ENCODE measurements around the gene CYP24A1.

CYP24A1 gene

GRCh38 chr20:54110041-54110440, 63.7 kb downstream of the CYP24A1 start:
- in situ Hi-C loops (cut with MboI; ENCODE audit: low sequenced_read_pairs, unreplicated experiment), result loop anchor here (25.0 kb wide), 1 partner anchor 527 kb away; no protein-coding TSS in a partner anchor
- no peak for DNase-seq (ENCODE audit: low spot score)
- TF ChIP-seq, protein P1, sequence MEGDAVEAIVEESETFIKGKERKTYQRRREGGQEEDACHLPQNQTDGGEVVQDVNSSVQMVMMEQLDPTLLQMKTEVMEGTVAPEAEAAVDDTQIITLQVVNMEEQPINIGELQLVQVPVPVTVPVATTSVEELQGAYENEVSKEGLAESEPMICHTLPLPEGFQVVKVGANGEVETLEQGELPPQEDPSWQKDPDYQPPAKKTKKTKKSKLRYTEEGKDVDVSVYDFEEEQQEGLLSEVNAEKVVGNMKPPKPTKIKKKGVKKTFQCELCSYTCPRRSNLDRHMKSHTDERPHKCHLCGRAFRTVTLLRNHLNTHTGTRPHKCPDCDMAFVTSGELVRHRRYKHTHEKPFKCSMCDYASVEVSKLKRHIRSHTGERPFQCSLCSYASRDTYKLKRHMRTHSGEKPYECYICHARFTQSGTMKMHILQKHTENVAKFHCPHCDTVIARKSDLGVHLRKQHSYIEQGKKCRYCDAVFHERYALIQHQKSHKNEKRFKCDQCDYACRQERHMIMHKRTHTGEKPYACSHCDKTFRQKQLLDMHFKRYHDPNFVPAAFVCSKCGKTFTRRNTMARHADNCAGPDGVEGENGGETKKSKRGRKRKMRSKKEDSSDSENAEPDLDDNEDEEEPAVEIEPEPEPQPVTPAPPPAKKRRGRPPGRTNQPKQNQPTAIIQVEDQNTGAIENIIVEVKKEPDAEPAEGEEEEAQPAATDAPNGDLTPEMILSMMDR (IDR thresholded peaks at IDR 0.05; ENCODE audit: borderline replicate concordance, control extremely low read depth, extremely low read depth, insufficient read depth, missing control alignments), result no peak

DNA sequence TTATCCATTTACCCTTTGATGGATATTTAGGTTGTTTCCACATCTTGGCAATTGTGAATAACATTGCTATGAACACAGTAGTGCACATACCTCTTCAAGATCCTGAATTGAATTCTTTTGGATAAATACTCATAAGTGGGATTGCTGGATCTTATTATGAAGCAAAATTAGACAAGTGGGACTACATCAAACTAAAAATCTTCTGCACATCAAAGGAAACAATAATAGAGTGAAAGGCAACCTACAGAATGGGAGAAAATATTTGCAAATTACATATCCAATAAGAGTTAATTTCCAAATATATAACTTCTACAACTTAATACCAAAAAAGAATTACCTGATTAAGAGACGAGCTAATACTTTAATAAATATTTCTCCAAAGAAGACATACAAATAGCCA, 65.0 kb downstream of the CYP24A1 start:
- in situ Hi-C loops (cut with MboI; ENCODE audit: low sequenced_read_pairs, unreplicated experiment), result loop anchor here (25.0 kb wide), 1 partner anchor 528 kb away; no protein-coding TSS in a partner anchor
- no peak for DNase-seq (ENCODE audit: low spot score)
- TF ChIP-seq, protein P1 (IDR thresholded peaks at IDR 0.05; ENCODE audit: borderline replicate concordance, control extremely low read depth, extremely low read depth, insufficient read depth, missing control alignments), result no peak

- TF ChIP-seq, protein P1 (IDR thresholded peaks at IDR 0.05; ENCODE audit: borderline replicate concordance, control extremely low read depth, extremely low read depth, insufficient read depth, missing control alignments), result no peak
- DNase-seq (ENCODE audit: low spot score), result no peak
- in situ Hi-C loops (cut with MboI; ENCODE audit: low sequenced_read_pairs, unreplicated experiment), result loop anchor here (25.0 kb wide), 1 partner anchor 529 kb away; no protein-coding TSS in a partner anchor
These were observed 65.5 kb downstream of the CYP24A1 start for GRCh38 chr20:54108326-54108642.

GRCh38 chr20:54107600-54108325, 66.0 kb downstream of the CYP24A1 start:
- TF ChIP-seq, protein P1 (IDR thresholded peaks at IDR 0.05; ENCODE audit: borderline replicate concordance, control extremely low read depth, extremely low read depth, insufficient read depth, missing control alignments), result no peak
- DNase-seq (ENCODE audit: low spot score), result no peak
- in situ Hi-C loops (cut with MboI; ENCODE audit: low sequenced_read_pairs, unreplicated experiment), result loop anchor here (25.0 kb wide), 1 partner anchor 530 kb away; no protein-coding TSS in a partner anchor

DNA sequence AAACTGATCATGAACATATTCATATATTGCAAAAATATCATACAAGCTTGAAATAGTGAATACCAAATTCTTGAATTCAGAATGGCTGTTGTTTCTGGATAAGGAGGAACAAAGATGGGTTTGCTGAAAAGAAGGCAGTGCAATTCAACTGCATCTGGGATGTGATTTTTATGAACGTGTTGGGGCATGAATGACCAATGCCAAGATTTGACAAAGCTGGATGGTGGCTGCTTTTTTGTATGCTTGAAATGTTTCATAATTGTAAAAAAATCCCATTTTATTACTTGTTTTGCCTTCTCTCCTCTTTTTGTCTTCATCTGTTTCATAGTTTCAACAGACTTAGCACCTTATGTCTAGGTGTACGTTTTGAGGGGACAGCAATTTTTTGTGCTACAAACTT, 66.6 kb downstream of the CYP24A1 start:
- in situ Hi-C loops (cut with MboI; ENCODE audit: low sequenced_read_pairs, unreplicated experiment), result loop anchor here (25.0 kb wide), 1 partner anchor 530 kb away; no protein-coding TSS in a partner anchor
- TF ChIP-seq, protein P1 (IDR thresholded peaks at IDR 0.05; ENCODE audit: borderline replicate concordance, control extremely low read depth, extremely low read depth, insufficient read depth, missing control alignments), result no peak
- DNase-seq (ENCODE audit: low spot score), result no peak

DNA sequence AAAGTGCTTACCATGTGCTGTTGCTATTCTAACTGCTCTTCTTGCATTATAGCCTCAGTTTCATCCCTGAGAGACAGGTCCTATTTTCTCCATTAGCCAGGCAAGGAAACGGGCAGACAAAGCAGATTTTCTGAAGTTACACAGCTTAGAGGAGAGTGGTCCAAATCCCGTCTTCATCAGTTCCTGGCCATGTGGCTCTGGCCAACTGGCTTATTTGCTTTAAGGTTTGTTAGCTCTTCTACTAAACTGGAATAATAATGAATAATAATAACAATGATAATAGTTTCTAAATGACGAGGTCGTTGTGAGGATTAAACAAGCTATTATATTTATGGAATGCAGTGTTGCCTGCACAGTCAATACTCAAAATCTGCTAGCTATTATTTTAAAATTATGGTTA, 67.6 kb downstream of the CYP24A1 start:
- DNase-seq (ENCODE audit: low spot score), result no peak
- TF ChIP-seq, protein P1 (IDR thresholded peaks at IDR 0.05; ENCODE audit: borderline replicate concordance, control extremely low read depth, extremely low read depth, insufficient read depth, missing control alignments), result no peak
- in situ Hi-C loops (cut with MboI; ENCODE audit: low sequenced_read_pairs, unreplicated experiment), result loop anchor here (25.0 kb wide), 1 partner anchor 531 kb away; no protein-coding TSS in a partner anchor

Data from GM13976 (cell line).